HEK293T (cell line): ENCODE data around the gene EIF4EBP3.

Source experiments
- ARNT ChIP-seq: fragments of 450-650 bp; IDR thresholded peaks from 2 replicates; pipeline ENCODE4 v1.6.1; 2017; ENCODE audit warnings: mild to moderate bottlenecking
- BHLHE40 ChIP-seq: fragments of 450-650 bp; IDR thresholded peaks from 2 replicates; pipeline ENCODE4 v1.6.1; 2016; ENCODE audit warnings: mild to moderate bottlenecking, moderate library complexity, borderline replicate concordance
- CTBP1 ChIP-seq: fragments of 450-650 bp; IDR thresholded peaks from 2 replicates; pipeline ENCODE4 v1.6.1; 2016; ENCODE audit warnings: borderline replicate concordance
- ELF4 ChIP-seq: fragments of 450-650 bp; IDR thresholded peaks from 2 replicates; pipeline ENCODE4 v1.6.1; 2017; ENCODE audit warnings: antibody characterized with exemption
- FOXA1 ChIP-seq: fragments of 450-650 bp; IDR thresholded peaks from 2 replicates; pipeline ENCODE4 v1.6.1; 2016; ENCODE audit warnings: mild to moderate bottlenecking
- FOXK2 ChIP-seq: fragments of 450-650 bp; IDR thresholded peaks from 2 replicates; pipeline ENCODE4 v1.6.1; 2016; ENCODE audit warnings: mild to moderate bottlenecking
- HDGF ChIP-seq: fragments of 450-650 bp; IDR thresholded peaks from 2 replicates; pipeline ENCODE4 v1.6.1; 2017; ENCODE audit warnings: antibody characterized with exemption, borderline replicate concordance
- L3MBTL2 ChIP-seq: fragments of 450-650 bp; conservative IDR thresholded peaks from 2 replicates; pipeline ENCODE4 v1.6.1; 2016; ENCODE audit warnings: mild to moderate bottlenecking
- PKNOX1 ChIP-seq: fragments of 450-650 bp; IDR thresholded peaks from 2 replicates; pipeline ENCODE4 v1.6.1; 2016
- SP1 ChIP-seq: fragments of 450-650 bp; IDR thresholded peaks from 2 replicates; pipeline ENCODE4 v1.6.1; 2017
- SUZ12 ChIP-seq: fragments of 450-650 bp; IDR thresholded peaks from 2 replicates; pipeline ENCODE4 v1.6.1; 2016; ENCODE audit warnings: mild to moderate bottlenecking
- TARDBP ChIP-seq: fragments of 450-650 bp; IDR thresholded peaks from 2 replicates; pipeline ENCODE4 v1.6.1; 2016
- ZNF384 ChIP-seq: fragments of 450-650 bp; IDR thresholded peaks from 2 replicates; pipeline ENCODE4 v1.6.1; 2016

- no peak for TF ChIP-seq FOXK2
- no peak for TF ChIP-seq FOXA1
- TF ChIP-seq PKNOX1: no peak
- no peak for TF ChIP-seq ZNF384
- no peak for TF ChIP-seq SP1
- no peak for TF ChIP-seq TARDBP
- no peak for TF ChIP-seq BHLHE40
- no peak for TF ChIP-seq HDGF
- TF ChIP-seq ARNT: no peak
- TF ChIP-seq CTBP1: no peak
- no peak for TF ChIP-seq SUZ12
- no peak for TF ChIP-seq L3MBTL2
- TF ChIP-seq ELF4: no peak
Observed at GRCh38 chr5:140590861-140591260, 43.4 kb downstream of the EIF4EBP3 start.
